GM19468 (cell line): ENCODE measurements around the gene MAP3K13.
A peak's percentile ranks its signal among the peaks of the same experiment; 100 is the strongest.

Experiments used
- ATAC-seq: cut with Tn5 transposase; IDR thresholded peaks from one replicate; pipeline ENCODE4 v1.9.1; 2021; ENCODE audit warnings: mild to moderate bottlenecking, moderate library complexity, moderate number of reproducible peaks; ENCODE audit not compliant: unreplicated experiment; ENCODE audit errors: extremely low read depth

Gene MAP3K13

DNA sequence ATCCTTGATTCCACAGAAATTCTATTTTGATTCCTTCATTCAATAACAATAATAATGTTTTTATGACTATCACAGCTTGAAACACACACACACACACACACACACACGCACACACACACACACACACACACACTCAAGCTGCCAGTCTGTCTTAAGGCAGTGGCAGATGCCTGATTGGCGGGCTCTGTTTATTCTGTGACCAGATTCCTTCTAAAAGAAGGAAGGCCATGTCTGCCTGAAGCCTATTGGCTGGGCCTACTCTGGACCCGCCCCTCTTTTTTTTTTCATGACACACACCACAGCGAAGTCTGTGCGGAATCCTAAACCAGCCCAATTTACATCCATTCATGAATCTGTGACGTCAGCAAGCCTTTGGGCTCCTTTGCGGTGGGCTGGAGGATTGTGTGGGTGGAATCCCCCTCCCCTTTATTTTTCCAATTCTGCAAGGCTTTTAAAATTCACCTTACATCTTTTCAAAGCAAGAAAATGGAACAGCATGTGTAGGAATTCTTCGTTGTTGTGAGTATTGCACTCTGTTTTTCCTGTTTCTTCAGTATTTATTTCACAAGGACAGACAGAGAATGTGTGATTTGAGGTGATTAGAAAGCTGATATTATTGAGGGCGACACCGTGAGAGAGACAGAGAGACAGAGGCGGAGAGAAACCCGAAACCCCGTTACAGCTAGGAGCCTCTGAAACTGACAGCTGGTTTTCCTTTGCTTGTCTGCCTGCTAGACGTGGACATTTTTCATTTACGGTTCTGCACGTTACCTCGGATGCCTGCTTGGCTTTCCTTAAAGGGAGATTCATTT lies at the start of gene MAP3K13:
MAP3K13 (plus strand) TSS at position 287 of the 812 bp plus-strand sequence. CDS start 65,446 bp downstream, outside the sequence.
- peak; percentile 75 for ATAC-seq

GRCh38 chr3:185313693-185314246 lies 49.2 kb upstream of the MAP3K13 start:
- no peak for ATAC-seq

DNA sequence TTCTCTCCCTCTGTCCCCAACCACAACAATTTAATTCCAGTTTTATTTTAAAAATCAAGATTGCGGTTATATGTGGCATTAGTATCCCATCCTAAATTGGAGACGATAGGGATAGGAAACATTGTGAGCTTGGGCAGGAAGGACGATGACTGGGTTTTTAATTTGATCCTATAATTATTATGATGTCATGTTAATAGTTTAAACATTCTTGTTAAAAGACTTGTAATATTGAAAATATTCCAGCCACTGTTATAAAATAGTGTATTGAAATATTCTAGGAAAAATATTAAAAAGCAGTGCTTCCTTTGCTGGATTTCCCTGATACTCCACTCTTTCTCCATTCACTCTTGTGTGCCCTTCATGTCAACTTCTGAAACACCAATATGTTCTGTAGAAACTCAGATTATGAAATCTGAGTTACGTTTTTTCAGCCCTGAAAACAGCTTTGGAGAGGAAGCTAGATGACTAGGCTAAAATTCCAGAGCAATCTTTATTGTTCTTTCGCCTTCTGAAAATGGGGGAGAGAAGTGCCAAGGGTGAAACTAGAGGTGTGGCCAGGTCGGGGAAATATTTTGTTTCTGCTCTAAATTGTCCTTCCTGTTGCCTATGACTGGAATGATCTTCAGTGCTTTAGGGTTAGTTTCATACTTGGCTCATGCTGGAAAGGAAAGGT lies 46.1 kb upstream of the MAP3K13 start:
- no peak for ATAC-seq

GRCh38 chr3:185317674-185318073 lies 45.3 kb upstream of the MAP3K13 start:
- no peak for ATAC-seq

DNA sequence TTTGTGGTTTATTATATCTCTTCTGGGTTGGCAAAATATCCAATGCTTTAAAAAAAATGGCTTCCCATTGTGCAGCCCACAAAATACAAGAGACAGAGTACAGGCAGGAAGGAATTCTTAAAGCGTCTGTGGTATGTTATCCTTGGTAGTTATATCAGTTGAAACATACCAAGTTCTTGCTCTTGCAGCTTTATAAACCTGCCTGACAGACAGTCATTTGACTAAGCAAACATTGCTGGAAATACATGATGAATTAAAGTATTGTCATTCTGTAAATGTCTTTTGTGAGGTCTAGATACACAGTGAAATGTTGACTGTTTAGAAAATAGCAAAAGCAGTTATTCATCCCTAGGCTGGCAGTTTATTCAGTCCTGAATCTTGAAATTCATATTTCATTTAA lies 44.8 kb upstream of the MAP3K13 start:
- no peak for ATAC-seq

DNA sequence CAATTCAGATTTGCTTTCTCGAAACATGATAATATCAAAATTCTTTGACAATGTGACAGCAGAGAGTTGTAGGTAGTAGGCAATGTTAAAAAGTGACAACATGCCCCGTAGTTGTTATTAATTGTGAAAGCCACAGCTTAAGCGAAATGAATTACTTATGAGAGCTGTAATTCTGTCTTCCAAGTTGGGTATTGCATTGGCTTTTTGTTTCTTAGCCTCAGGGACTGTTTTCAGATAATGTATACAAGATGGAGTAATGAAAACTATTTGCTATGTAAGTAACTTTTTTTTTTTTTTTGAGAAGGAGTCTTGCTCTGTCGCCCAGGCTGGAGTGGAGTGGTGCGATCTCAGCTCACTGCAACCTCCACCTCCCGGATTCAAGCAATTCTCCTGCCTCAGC lies 43.1 kb upstream of the MAP3K13 start:
- ATAC-seq, result no peak

- no peak for ATAC-seq
These were observed 42.0 kb upstream of the MAP3K13 start for GRCh38 chr3:185320949-185321348.

DNA sequence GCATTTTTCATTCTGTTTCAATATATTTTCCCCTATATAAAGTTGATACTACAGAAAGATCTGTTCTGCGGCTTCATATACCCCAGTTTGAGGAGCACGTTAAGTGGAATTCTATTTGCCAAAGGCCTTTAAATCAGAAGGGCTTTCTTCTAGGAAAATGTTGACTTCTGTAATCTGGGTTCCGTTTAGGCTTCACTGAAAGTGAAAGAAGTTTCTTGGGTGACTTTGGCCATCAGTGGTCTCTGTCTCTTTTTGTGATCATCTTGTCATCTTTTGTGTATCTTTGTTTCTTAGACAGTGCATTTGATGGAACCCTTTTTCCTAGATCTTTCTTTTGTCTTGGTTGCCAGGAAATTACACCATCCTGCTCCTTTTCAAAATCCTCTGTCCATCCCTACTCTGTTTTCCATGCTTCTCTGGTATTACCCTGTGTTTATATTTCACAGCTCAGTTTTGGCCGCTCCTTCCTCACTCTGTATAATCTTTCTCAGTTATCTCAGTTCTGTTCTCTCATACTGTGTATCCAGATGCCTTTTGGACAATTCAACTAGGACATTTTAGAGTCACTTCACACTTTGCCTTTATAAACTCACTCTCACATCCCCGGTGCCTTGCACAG lies 40.7 kb upstream of the MAP3K13 start:
- ATAC-seq, result no peak

DNA sequence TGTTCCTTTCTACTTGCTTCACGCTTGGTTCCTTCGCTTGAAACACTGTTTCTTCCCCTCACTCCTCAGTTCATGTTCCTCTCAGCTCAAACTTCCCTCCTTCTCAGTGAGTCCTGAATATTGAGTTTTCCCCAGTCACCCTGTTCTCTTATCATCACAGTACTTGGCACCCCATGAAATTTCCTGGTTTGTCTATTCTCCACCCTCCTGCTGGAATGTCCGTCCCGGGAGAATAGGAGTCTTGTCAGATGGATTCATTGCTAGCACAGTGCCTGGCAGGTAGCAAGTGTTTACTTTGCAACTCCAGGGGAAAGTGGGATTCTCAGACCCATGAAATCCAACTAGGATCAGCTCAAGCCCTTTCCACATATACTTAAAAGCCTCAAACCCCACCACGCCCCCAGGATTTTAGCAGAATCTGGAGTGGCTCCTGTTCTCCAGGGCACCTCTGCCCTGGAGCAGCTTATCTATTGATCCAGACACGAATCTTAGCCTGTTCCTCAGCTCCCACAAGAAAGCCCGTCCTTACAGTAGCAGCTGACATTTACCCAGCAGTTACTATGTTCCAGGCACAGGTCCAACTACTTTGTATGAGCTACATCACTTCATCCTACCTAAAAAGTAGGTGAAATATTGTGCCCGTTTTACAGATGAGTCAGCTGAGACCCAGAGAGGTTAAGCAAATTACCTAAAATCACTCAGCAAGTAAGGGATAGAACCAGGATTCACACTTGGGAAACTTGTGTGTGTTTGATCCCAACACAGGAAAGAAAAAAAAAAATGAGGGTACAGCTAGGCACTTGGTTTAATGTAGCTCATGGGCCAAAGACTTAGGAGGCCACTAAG lies 36.8 kb upstream of the MAP3K13 start:
- ATAC-seq, result no peak

GRCh38 chr3:185327062-185327461 lies 35.9 kb upstream of the MAP3K13 start:
- no peak for ATAC-seq

DNA sequence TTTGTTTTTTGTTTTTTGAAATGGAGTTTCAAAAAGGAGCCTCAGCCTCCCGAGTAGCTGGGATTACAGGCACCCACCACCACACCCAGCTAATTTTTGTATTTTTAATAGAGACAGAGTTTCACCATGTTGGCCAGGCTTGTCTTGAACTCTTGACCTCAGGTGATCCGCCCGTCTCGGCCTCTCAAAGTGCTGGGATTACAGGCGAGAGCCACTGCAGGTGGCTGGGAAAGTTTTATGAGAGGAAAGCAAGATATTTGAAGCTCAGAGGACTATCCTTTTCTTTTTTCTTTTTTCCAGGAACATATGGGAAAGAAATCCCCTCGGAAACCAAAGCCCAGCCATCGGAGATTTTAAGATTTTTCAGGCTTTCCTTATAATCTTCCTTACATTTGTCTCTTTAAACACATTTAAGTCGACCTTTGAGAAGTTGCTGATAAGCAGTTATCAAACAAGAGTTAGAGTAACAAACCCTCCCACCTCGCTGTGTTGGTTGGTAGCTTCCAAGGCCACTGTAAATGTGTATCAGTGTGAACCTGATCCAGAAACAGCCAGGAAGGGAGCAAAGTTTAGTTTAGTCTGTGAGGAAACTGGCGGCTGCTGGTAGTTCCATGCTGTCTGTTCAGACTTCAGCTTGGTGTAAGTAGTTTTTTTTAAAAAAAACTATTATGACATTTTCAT lies 34.5 kb upstream of the MAP3K13 start:
- no peak for ATAC-seq

- no peak for ATAC-seq
These were observed 32.7 kb upstream of the MAP3K13 start for GRCh38 chr3:185330238-185330637.

GRCh38 chr3:185330644-185331043 lies 32.3 kb upstream of the MAP3K13 start:
- no peak for ATAC-seq

GRCh38 chr3:185332026-185332735 lies 30.8 kb upstream of the MAP3K13 start:
- peak; percentile 92 for ATAC-seq

GRCh38 chr3:185335799-185336198 lies 27.1 kb upstream of the MAP3K13 start:
- no peak for ATAC-seq

DNA sequence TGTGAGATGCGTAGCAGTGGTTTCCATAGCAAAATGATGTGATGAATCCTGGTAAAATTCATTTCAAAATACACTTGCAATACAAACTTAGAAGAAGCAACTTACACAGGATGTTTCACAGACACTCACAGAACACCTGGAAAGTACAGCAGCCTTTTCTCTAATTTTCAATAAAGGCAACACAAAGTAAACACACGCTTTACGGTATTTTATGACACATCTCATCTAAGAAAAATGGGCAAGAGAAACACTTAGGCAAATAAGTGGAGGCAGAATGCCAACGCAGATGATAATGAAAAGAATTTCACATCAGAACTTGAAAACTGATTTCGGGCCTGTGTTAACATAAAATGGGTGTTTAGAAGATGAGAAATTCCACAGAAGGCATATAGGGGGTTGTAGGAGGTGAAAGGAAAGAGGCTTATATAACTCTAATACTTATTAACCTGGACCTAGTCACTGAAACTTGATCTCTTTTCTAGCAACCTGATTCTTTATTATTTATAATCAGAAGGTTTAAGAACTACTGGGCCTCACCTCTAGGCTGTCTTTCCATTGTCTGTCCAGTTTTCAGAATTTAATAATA lies 25.6 kb upstream of the MAP3K13 start:
- no peak for ATAC-seq

DNA sequence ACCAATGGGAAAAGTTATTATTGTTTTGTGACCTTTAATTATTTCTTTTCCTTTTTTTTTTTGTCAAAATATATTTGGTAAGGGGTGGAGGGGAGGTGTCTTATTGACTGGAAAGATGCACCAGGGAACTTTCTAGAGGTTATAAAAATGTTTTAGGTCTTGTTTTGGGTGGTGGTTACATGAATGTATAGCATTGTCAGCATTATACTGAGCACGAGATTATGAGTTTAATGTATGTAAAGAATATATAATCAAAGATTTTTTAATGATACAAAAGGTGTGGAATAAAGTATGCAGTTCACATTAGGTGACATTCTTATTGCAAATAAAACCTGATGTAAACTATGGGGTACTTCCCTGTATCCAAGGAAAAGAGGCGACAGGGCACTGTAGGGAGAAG lies 23.0 kb upstream of the MAP3K13 start:
- ATAC-seq, result no peak

- no peak for ATAC-seq
These were observed 22.2 kb upstream of the MAP3K13 start for GRCh38 chr3:185340751-185341150.
